ENCODE results near the gene QSOX2.

DNA sequence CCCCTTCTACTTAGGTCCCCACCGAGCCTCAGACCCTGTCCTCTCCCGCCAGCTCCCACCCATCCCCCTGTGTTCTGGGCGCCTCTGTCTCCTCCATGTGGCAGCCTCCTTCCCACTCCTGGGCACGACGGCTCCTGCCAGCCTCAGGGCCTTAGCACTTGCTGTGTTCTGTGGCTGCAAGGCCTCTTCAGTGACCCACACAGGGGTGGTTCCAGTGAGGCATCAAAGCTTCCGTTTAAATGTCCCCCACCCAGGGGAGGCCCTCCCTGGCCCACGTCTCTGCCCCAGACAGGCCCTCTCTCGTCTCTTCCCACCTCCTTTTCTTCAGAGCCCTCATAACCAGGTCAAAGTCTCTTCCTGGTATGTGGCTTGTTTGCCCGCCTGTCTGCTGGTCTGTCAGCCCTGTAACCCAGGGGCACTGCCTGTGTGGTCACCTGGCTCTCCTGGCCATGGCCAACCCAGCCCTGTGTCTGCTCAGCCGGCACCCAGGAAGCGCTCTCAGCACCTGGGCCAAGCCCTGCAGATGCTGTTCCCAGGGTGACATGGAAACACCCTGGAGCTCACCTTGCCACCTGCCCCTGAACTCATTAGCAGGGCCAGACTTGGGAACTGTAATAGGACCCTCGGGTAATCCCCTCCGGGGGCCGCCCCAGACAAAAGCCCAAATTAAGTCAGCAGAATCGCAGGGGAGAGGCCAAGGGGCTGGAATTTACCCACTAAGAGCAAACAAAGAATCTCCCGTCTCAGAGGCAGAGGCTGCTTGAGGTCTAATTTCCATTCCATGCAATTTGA, 74.4 kb downstream of the QSOX2 start:
- TF ChIP-seq, protein P1, sequence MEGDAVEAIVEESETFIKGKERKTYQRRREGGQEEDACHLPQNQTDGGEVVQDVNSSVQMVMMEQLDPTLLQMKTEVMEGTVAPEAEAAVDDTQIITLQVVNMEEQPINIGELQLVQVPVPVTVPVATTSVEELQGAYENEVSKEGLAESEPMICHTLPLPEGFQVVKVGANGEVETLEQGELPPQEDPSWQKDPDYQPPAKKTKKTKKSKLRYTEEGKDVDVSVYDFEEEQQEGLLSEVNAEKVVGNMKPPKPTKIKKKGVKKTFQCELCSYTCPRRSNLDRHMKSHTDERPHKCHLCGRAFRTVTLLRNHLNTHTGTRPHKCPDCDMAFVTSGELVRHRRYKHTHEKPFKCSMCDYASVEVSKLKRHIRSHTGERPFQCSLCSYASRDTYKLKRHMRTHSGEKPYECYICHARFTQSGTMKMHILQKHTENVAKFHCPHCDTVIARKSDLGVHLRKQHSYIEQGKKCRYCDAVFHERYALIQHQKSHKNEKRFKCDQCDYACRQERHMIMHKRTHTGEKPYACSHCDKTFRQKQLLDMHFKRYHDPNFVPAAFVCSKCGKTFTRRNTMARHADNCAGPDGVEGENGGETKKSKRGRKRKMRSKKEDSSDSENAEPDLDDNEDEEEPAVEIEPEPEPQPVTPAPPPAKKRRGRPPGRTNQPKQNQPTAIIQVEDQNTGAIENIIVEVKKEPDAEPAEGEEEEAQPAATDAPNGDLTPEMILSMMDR (IDR thresholded peaks at IDR 0.05): no peak
- TF ChIP-seq POLR2A (IDR thresholded peaks at IDR 0.05) (no peak), POLR2AphosphoS5 (IDR thresholded peaks at IDR 0.05) (no peak), EP300 (IDR thresholded peaks at IDR 0.05) (no peak)

Data from suprapubic skin (tissue), 4 donors.